ENCODE data around the gene MYRIP. TPM values are rescaled to one million over a fixed set of nuclear protein-coding genes. Genes with fewer than 3 reads are reported as not detected.

The MYRIP gene
- polyA plus RNA-seq, 12 donors, result 0.64 to 3.5 (median 0.93) TPM; not detected in 1

DNA sequence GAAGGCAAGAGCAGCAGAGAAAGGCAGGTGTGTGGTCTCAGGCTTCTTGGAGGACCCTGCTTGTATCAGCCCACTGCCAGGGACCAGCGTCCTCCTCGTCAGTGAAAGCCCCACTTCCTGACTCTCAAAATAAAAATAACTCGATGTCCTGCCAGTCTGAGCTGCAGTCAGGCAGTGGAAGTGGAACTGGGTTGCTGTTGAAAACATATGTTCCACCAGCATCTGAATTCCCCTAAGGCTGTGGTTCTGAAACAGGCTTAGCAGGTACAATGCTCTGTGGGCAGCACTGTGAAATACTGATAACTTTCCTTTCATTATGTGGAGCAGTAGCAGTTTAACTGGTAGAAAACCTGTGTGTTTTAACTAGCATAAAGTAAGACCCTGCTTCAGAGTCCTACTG is 378.5 kb downstream of the MYRIP start:
- DNase-seq, result no peak

DNA sequence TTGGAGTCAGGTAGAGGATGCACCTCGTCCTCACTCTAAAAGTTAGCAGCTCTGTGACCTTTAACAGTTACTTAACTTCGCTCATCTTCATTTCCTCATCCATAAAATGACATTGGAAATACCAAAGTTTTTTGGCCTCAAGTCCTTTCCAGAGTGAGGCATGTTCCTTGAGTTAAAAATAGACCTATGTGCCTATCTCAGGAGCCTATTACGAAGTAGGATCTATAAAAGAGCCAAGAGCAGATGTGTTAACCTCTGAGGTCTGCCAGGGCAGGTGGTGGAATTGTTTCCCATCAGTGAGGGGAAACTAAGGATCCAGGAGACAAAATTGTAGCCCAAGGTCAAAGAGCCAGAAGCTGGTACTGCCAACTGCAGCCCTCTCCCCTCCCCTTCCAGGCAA is 379.7 kb downstream of the MYRIP start:
- no peak for DNase-seq

DNA sequence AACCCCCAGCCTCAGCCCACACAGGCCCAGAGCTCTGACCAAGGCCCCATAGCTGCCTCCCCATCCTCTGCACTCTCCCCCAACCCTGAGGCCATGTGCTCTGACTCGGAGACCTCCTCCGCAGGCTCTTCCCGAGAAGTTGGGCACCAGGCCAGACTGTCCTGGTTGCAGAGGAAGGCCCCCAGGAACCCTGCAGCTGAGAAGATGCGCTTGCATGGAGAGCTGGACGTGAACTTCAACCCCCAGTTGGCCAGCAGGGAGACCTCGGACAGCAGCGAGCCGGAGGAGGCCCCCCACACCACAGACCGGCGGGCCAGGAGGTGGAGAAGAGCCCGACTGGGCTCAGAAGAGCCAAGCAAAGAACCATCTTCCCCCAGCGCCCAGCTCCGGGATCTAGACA is 380.6 kb downstream of the MYRIP start:
- DNase-seq, result no peak

DNA sequence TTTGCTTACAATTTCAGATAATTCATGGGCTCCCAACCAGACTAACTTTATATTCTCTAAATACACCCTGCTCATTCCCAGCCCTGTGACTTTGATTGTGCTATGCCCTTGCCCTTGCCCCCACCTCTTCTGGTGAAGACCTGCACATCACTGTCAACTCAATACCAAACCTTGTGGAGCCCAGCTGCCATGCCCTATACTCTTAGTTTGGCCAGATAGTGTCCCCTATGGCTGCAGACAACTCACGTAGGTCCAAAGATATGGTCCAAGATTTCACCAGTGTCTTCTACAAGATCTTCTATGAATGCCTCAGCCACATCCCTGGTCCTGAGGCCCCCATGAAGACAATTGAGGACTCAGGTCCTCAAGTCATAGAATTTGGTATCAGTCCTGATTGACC is 381.8 kb downstream of the MYRIP start:
- no peak for DNase-seq

DNA sequence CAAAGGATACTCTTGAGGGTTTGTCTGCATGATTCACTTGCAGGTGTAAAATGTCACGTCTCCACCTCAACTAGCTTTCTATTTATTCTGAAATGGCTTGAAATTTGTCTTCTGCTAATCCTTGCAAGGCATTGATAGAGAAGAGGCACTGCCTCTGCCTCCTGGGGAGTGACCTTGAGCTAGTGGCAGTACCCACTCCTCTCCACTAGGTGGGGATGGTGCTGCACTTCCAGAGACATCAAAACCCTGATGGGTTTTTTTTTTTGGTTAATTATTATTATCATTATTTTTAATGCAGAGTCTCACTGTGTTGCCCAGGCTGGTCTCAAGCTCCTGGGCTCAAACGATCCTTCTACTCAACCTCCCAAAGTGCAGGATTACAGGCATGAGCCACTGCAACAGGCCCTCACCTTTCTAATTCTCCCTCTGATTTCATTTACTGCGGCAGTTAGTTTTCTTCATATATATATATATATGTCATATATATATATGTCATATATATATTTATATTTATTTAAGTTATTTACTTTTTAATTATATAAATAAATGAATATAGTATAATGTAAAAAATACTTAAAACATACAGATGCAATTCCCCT is 382.5 kb downstream of the MYRIP start:
- peak; percentile 41 for DNase-seq

DNA sequence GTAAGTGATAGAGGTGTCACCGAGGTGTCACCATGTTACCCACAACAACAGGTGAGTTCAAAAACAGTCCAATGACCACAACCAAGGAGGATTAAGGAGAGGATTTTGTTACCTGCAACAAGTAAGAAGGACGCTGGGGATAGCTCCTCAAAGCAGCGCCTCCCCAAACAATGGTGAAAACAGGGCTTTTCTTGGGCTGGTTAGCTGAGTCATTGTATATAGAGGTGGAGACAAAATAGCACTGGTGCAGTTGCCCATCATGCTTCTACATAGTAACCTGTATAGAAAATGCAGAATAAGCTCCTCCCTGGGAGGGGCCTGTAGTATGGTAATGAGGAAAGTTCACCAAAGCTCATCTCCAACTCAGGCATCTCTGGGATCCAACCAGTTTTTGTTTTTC is 383.2 kb downstream of the MYRIP start:
- no peak for DNase-seq

DNA sequence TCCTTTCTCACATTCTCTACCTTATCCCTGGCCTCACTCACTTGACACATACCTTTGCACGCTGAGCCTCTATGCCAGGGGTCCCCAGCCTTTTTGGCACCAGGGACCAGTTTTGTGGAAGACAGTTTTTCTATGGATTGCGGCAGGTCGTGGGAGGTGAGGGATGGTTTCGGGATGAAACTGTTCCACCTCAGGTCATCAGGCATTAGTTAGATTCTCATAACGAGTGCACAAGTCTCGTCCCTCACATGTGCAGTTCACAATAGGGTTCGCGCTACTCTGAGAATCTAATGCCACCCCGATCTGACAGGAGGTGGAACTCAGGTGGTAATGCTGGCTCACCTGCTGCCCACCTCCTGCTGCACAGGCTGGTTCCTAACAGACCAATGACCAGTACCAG is 387.6 kb downstream of the MYRIP start:
- DNase-seq, result no peak

DNA sequence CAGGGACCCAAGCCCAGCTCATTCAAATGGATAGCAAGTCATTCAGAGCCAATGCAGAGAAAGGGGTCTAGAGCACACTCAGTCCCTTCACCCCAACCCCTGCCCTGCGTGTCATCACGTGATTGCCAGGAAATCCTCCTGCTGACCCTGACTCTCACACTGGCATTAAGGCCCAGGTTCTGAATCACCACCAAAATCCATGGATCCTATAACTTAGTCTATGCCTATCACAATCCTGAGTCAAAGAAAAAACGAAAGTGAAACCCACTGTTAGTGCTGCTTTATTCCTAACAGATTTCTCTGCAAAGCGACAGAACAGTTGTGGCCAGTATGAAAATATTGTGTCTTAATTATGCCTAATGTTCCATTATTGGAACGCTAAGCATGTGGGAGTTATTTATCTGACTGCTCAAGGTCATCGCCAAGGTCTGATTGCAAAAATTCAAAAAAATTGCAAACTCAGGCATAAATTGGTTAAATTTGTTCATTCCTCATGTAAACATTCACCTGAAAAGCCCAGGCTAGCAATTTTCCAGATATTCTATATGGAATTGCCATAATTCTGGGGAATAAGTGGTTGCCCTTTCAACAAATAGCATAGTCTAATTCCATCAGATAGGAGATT is 391.4 kb downstream of the MYRIP start:
- no peak for DNase-seq

DNA sequence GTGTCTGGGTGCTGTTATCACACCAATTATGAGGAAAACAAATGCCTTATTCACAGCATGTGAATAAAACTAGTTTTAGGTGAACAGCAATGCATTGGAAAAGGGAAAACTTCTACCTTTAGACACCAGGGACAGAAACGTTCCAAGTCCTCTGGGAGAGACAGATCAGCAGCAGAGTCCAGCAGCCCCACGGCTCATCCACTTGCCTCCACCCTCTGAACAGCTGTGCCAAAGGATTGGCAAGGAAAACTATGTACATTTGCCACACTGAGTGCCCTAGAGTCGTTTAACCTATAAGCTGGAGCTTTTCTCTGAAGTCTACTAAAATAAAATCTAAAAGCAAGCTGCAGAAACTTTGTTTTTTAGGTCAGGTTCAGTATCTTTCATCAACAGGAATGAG is 392.4 kb downstream of the MYRIP start:
- no peak for DNase-seq

DNA sequence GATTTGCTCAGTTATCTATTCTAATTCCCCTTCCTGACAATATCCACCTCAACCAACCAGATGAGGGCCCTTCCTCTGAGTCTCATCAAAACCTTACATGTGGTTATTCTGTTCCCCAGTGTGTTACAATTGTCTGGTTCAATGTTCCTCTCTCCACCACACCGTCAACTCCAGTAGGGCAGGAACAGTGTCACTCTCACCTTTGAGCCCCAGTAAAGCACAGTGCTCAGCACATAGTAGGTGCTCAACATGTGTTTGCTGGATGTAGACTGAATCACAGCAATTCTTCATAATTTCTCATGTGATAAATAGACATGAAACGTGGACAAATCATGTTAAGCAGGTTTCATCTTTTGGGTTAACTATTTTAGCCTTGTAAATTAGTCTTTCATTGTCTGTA is 397.1 kb downstream of the MYRIP start:
- no peak for DNase-seq

DNA sequence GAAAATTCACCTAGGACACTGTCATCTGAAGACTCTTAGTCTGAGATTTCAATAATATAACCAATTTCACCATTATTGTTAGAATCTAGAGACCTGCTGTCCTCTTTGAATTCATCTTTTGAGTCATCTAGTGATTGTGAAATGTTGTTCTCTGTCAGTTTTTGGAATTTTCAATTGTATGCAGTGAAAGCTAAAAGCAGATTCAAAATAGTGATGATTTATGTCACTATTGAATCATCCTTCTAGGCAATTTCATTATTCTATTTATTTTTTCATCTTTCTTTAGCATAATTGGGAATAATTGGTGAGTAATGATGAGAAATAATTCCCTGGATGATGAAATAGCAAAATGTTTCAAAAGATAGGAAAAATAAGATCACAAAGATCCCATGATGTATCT is 398.4 kb downstream of the MYRIP start:
- DNase-seq, result no peak

DNA sequence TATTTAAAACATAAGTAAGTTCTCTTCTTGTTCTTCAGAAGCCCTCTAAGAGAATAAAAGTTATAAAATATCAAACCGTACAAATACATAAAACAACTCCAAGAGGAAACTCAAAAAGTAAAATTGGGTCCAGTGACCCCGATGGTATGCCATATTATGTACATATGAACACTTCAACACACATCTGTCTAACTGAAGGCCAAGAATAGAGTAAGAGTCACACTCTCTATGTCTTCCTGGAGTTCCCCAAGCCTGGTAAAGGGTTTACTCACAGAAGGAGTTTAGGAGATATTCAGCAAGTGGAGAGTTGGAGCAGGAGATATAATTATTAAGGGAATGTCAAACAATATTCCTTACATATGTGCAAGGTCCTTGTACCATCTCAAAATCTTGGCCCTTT is 398.8 kb downstream of the MYRIP start:
- no peak for DNase-seq

DNA sequence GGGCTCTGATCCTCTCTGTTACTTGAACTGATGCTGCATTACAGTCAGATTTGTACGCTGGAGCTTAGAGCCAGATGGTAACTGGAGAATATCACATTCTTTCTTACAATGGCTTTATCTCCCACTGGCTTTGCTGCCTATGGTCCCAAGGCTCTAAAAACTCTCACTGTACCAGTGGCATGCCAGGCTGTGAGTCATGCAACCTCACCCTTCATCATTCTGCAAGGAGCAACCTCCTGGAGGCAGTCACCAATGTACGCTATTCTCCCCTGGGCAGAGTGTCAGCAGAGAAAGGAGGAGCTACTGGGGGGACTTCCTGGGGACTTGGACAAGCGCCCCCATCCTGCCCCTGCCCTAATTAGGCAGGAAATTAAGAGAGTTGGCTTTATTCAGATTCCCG is 402.2 kb downstream of the MYRIP start:
- no peak for DNase-seq

DNA sequence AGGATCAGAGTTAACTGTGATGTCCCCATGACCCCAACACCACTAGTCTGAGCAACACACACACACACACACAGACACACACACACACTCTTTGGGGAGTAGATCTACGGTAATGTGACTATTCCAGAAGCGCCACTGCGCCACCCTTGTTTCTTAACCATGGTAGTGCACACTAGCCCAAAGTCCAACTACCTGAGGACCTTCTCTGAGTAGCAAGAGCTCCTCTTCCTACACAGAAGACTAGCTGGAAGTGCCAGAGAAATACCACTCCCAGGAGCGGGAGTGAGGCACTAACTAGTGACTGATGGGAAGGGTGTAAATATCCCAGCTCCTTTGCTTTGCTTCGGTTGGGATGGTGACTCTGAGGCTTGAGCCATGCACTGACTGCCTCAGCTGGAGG is 404.1 kb downstream of the MYRIP start:
- DNase-seq, result no peak

DNA sequence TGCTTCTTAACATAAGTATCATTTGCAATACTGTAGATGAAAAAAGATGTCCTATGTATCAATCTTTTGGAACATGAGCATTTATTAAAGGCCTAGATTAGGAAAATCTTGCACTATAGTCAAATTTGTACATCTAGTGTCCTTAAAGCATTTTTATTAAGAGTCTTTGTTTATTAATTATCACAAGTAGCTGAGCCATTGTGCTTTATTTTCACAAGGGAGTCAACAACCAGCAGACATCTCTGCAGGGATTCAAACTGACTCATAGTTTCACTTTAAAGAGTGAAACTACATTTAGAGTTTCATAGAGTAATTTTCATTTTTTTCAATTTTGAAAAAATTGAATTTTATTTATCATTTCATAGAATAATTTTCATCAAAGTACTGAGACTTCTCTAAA is 405.6 kb downstream of the MYRIP start:
- no peak for DNase-seq

DNA sequence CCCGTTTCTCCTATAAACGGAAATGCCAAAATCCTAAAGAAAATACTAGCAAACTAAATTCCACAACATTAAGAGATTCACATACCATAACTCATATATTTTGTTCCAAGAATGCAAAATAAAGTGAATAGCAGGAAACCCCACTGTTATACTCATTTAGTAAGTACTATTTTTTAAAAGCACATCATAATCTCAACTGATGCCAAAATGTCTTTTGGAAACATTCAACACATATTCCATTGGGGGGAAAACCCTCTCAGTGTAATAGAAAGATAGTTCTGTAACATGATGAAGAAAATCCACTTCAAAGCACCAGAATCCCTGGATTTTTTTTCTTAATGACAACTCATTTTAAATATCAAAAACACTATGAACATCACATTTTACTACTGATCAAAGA is 407.1 kb downstream of the MYRIP start:
- DNase-seq, result peak; percentile 34

DNA sequence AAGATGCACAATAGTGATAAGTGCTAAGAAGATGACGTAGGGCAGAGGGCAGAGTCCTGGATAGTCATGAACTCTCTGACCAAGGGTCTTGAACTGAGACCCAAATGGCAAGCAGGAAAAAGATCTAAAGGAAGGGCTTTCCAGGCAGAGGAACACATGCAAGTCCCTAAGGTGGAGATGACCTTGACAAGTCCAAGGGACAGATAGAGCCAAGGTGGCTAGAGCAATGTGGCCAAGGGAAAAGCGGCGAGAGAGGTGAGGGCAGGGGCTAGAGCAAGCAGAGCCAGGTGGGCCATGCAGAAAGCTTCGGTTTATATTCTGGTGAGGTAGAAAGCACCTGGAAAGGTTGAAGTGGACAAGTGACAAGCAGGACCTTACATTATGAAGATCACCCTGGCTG is 414.4 kb downstream of the MYRIP start:
- no peak for DNase-seq

DNA sequence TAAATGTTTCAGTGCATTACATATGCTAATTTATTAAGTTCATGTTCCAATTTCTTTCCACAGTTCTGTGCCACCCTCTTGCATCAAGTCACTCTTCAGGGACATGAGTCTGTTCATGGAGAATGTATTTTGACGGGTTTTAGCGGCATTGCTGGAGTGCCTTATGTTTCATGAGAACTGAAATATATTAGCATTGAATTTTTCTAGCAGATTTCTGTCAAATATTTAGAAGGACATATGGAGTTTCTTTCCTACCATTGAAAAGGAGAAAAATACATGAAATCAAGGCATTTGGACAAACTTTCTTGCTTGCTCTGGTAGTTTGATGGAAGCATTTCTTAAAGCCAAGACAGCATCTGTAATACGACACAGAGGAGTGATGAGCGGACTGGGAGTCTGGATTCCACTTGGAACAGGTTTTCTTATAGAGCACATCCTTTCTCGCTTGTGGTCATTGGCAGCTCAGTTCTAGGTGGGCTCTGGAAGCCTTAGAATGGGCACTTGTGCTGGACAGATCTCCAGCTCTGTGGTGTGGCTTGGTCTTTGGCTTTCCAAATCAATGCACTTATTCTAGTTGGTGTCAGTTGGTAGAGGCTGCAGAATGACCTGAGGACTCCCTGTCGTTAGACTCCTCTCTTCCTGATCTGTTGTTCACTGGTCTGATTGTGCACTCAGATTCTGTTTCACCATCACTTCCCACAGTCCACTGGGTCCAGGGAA is 415.5 kb downstream of the MYRIP start:
- DNase-seq, result no peak

DNA sequence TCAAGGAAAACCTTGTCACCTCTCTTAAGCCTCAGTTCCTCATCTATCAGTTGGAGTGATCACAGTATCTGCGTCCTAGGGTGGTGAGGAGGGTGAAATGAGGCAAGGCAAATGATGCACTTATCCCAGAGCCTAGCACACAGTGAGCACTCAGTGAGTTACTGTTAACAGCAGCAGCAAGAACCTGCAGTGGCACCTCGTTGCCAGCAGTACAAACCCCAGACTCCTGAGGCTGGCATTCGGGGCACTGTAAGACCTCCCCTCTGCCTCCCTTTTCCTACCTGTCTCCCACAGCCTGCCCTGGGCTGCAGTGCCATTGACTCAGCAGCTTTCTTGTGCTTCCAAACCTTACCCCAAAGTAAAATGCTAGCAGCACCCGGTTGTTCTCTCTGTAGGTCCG is 417.2 kb downstream of the MYRIP start:
- DNase-seq, result no peak

DNA sequence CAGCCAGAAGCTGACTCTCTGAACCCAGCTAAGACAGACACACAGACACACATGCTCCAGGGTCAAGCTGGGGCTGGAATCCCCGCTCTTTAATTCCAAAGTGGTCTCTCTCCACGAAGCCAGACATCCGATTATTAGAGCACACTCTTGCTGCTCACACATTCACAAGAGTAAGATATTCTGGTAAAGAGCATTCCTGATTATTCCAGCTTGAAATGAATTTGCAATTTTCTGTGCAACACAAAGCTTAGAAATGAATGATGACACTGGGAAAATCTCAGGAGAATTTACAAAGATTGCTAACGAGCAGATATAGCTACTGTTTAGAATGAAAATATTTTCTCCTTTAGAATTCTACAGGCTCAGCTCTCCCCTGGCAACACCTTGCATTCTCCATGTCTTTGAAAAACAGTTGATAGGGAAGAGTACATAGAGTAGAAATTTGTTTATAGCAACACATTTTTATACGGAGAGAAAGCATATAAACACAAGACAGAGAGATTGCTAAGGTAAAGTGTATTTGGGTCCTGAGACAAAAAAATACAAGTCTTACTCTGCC is 419.5 kb downstream of the MYRIP start:
- no peak for DNase-seq

DNA sequence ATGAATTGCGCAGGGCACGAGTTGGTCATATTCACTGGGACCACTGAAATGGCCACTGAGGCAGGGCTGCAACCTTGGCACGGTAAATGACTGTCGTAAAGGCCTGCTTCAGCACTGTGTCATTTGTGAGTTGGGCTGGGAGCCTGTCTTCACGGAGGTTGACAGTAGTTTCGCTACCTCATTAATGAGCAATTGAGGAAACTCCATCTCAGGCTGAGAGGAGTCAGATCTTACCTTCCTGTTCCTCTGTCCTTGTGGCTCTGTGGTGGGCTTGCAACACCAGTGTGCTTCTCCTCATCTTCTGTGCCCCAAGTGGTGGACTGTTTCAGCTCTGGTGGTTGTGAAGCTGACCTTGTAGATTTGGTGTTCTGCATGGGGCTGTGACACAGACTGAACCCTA is 420.0 kb downstream of the MYRIP start:
- no peak for DNase-seq

DNA sequence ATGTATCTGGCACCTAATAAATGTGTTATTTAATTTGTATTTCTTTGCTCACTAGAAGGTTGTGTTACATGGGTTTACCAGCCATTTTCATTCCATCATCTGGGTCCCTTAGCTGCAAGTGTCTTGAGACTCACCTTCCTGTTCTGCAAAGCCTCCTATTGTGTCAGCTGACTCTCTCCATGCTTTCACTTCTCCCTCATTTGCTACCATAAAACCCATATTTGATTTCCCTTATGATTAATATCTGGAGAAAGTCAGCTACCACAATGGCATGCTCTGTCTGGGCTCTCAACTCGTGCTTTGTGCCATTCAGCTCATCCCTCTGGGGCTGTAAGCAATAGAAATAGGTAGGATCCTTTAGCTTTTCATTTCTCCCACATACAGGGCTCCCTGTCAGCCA is 420.6 kb downstream of the MYRIP start:
- no peak for DNase-seq

DNA sequence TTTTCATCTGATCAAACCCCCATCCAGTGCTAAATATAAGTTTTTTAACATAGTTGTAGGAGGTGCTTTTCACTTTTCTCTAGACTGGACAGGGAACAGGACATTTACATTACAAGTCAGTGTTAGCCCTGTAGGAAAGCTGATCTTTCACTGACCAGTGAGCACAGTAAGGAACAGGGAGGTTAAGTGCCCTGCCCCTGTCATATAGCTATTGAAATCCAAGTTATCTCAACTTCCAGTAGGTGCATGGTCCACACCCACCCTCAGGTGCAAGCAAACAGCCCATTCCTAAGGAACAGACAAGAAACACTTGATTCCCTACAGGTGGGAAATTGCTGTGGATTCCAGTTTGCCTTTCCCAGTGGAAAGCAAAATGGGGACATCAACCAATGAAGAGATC is 421.0 kb downstream of the MYRIP start:
- DNase-seq, result no peak

Measured in muscle of arm (tissue), 12 donors.